DND-41 (cell line): Measurements from ENCODE around the gene MTG1.

Source experiments
- ATAC-seq: fragments of 200-7000 bp; cut with Tn5 transposase; 3 replicates; pipeline ENCODE4 v1.9.1; 2021; ENCODE audit warnings: low read depth; ENCODE audit not compliant: insufficient read depth
- DNase-seq: peaks from one replicate; pipeline ENCODE4 v3.0.0-alpha.2; 2020
- H2AFZ ChIP-seq: 2 replicates; pipeline ENCODE4 v1.6.0; 2012; ENCODE audit warnings: low read depth, low read length
- H3K27ac ChIP-seq: 2 replicates; pipeline ENCODE4 v1.5.1; 2012; ENCODE audit warnings: low read length, inconsistent platforms
- H3K27me3 ChIP-seq: fragments of 200-600 bp; sonication (generic); 2 replicates; pipeline ENCODE4 v1.6.0; 2012; ENCODE audit warnings: low read length, mild to moderate bottlenecking, inconsistent platforms; ENCODE audit not compliant: insufficient read depth, poor library complexity
- H3K36me3 ChIP-seq: 2 replicates; pipeline ENCODE4 v1.5.1; 2012; ENCODE audit warnings: low read length, inconsistent platforms; ENCODE audit not compliant: insufficient read depth
- H3K4me1 ChIP-seq: 2 replicates; pipeline ENCODE4 v1.5.1; 2012; ENCODE audit warnings: mild to moderate bottlenecking, low read length; ENCODE audit not compliant: insufficient read depth
- H3K4me2 ChIP-seq: 2 replicates; pipeline ENCODE4 v1.6.0; 2012; ENCODE audit warnings: mild to moderate bottlenecking, moderate library complexity, low read length, inconsistent platforms; ENCODE audit not compliant: insufficient read depth
- H3K4me3 ChIP-seq, 2 experiments: fragments of 200-600 bp in 1 of 2; shearing (Covaris generic) in 1 of 2; 2 replicates each; pipeline ENCODE4 v1.5.1; 2012 to 2016; ENCODE audit warnings: inconsistent platforms in 2 of 2, low read length in 2 of 2, mild to moderate bottlenecking in 2 of 2, low read depth in 1 of 2, moderate library complexity in 1 of 2
- H3K79me2 ChIP-seq: 2 replicates; pipeline ENCODE4 v1.6.0; 2012; ENCODE audit warnings: low read length, inconsistent platforms; ENCODE audit not compliant: insufficient read depth
- H3K9ac ChIP-seq: 2 replicates; pipeline ENCODE4 v1.6.0; 2012; ENCODE audit warnings: low read depth, mild to moderate bottlenecking, inconsistent platforms, low read length, moderate library complexity
- H3K9me3 ChIP-seq: 2 replicates; pipeline ENCODE4 v1.5.1; 2012; ENCODE audit warnings: low read length, moderate library complexity, mild to moderate bottlenecking, inconsistent platforms; ENCODE audit not compliant: insufficient read depth, severe bottlenecking
- H4K20me1 ChIP-seq: 2 replicates; pipeline ENCODE4 v1.6.0; 2012; ENCODE audit warnings: low read length; ENCODE audit not compliant: insufficient read depth
- CTCF ChIP-seq: IDR thresholded peaks from 2 replicates; pipeline ENCODE4 v1.5.1; 2012; ENCODE audit warnings: borderline replicate concordance, low read length, moderate library complexity, mild to moderate bottlenecking; ENCODE audit not compliant: poor library complexity, severe bottlenecking; ENCODE audit errors: extremely low read depth
- EZH2 ChIP-seq: IDR thresholded peaks from 3 replicates; pipeline ENCODE4 v1.6.1; 2012; ENCODE audit warnings: borderline replicate concordance, low read depth, mild to moderate bottlenecking, moderate library complexity, low read length, inconsistent platforms; ENCODE audit not compliant: severe bottlenecking

Gene MTG1

GRCh38 chr10:133347710-133348517 is 46.0 kb upstream of the MTG1 start:
- Histone ChIP-seq H3K27me3 (no peaks in the 10 kb centered on the region), H3K79me2 (no peaks in the 10 kb centered on the region), H3K9ac (no peak overlapping the region), H2AFZ (no peak overlapping the region), H3K4me3 (no peak overlapping the region), H3K27ac (no peak overlapping the region), H4K20me1 (no peaks in the 10 kb centered on the region; the same call in 1 of the 2 replicates), H3K36me3 (no peaks in the 10 kb centered on the region), H3K4me2 (no peak overlapping the region), H3K9me3 (no peaks in the 10 kb centered on the region), H3K4me1 (no peaks in the 10 kb centered on the region)
- no peak for ATAC-seq
- no peak for DNase-seq
- TF ChIP-seq EZH2 (no peak), CTCF (no peak)

- no peak overlapping the region for H3K9ac ChIP-seq
- H2AFZ ChIP-seq, result no peak overlapping the region
These were observed 44.8 kb upstream of the MTG1 start for GRCh38 chr10:133349160-133349568.

GRCh38 chr10:133349577-133350011 is 44.4 kb upstream of the MTG1 start:
- Histone ChIP-seq H4K20me1 (no peaks in the 10 kb centered on the region; the same call in 1 of the 2 replicates), H3K4me2 (no peak overlapping the region), H3K9me3 (no peaks in the 10 kb centered on the region), H3K36me3 (no peaks in the 10 kb centered on the region), H2AFZ (no peak overlapping the region), H3K27me3 (no peaks in the 10 kb centered on the region), H3K9ac (no peak overlapping the region), H3K27ac (no peak overlapping the region), H3K4me3 (no peak overlapping the region), H3K4me1 (no peaks in the 10 kb centered on the region), H3K79me2 (no peaks in the 10 kb centered on the region)
- ATAC-seq (0 out of 3 replicates have a peak, but pooled peaks have one; percentile 4), DNase-seq (no peak)
- no peak for TF ChIP-seq EZH2
- no peak for TF ChIP-seq CTCF

More at GRCh38 chr10:133349160-133349568, 44.8 kb upstream of the MTG1 start:
- no peaks in the 10 kb centered on the region for H3K27me3 ChIP-seq
- 0 out of 3 replicates have a peak, but pooled peaks have one; percentile 11 for ATAC-seq
- H3K4me2 ChIP-seq, result no peak overlapping the region
- no peak overlapping the region for H3K27ac ChIP-seq
- H3K36me3 ChIP-seq, result no peaks in the 10 kb centered on the region
- H3K4me1 ChIP-seq, result no peaks in the 10 kb centered on the region
- H3K79me2 ChIP-seq, result no peaks in the 10 kb centered on the region
- DNase-seq, result no peak
- TF ChIP-seq CTCF (no peak), EZH2 (no peak)
- no peak overlapping the region for H3K4me3 ChIP-seq
- H4K20me1 ChIP-seq, result no peaks in the 10 kb centered on the region; the same call in 1 of the 2 replicates
- no peaks in the 10 kb centered on the region for H3K9me3 ChIP-seq
